Duodenal mucosa (tissue), 2 donors: ENCODE results near the gene CPD.
A peak's percentile ranks its signal among the peaks of the same experiment; 100 is the strongest.

Experiments
- H3K27ac ChIP-seq: one replicate; pipeline ENCODE4 v1.7.0; 2013; ENCODE audit warnings: low read depth, low read length
- H3K27me3 ChIP-seq, 2 donors: one replicate each; pipeline ENCODE4 v1.7.0; 2013; ENCODE audit warnings: low read length in 2 of 2, control low read depth in 1 of 2; ENCODE audit not compliant: insufficient read depth in 2 of 2, control insufficient read depth in 1 of 2
- H3K36me3 ChIP-seq, 2 donors: one replicate each; pipeline ENCODE4 v1.7.0; 2013; ENCODE audit warnings: low read length in 2 of 2, control low read depth in 1 of 2; ENCODE audit not compliant: insufficient read depth in 2 of 2, control insufficient read depth in 1 of 2
- H3K4me1 ChIP-seq, 2 donors: one replicate each; pipeline ENCODE4 v1.7.0; 2013; ENCODE audit warnings: low read length in 2 of 2, control low read depth in 1 of 2; ENCODE audit not compliant: insufficient read depth in 2 of 2, control insufficient read depth in 1 of 2
- H3K4me3 ChIP-seq, 2 donors: one replicate each; pipeline ENCODE4 v1.7.0; 2013; ENCODE audit warnings: low read length in 2 of 2, low read depth in 1 of 2
- H3K9ac ChIP-seq, 2 donors: one replicate each; pipeline ENCODE4 v1.7.0; 2013; ENCODE audit warnings: low read length in 2 of 2, low read depth in 1 of 2
- H3K9me3 ChIP-seq, 2 donors: one replicate each; pipeline ENCODE4 v1.7.0; 2013; ENCODE audit warnings: low read length in 2 of 2, control low read depth in 1 of 2; ENCODE audit not compliant: control insufficient read depth in 1 of 2

CPD gene

DNA sequence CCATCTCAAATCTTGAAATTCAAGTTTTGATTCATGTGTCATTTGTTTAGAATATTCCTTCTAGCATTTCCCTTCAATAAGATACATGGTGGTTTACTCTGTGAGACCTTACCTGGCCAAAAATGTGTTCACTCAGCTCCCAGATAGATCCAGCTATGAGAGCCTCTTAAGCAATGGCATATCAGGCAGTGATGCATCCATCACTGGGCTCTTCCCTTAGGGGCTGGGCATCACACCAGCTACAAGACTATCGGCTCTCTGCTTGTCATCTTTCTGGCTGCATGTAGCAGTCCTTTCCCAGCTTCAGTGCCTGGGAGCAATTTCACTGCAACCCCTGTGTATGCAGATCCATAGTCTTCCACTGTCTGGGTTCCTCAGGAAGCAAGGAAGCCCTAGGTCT lies 139.1 kb downstream of the CPD start:
- Histone ChIP-seq H3K27me3 (no peaks in the 10 kb centered on the region), H3K9me3 (peaks cover 2 to 6% of the 10 kb centered on the region in 2 donors), H3K9ac (no peak overlapping the region), H3K4me1 (peaks cover 0 to 9% of the 10 kb centered on the region in 2 donors), H3K4me3 (no peak overlapping the region), H3K36me3 (peaks cover 28 to 55% of the 10 kb centered on the region in 2 donors), H3K27ac (no peak overlapping the region)

DNA sequence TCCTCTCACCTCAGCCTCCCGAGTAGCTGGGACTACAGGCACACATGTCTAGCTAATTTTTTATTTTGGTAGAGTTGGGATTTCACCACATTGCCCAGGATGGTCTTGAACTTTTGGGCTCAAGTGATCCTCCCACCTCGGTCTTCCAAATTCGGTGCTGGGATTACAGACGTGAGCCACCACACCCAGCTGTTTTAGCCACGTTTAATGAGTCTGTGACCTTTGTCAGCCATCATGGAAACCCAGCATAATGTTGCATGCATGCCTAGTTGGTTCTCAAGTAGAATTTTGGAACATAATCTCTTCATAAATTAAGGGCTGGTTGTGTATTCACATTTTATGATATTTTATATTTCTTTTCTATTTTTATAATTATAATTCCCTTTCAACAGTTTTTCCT lies 140.4 kb downstream of the CPD start:
- H3K4me3 ChIP-seq = no peak overlapping the region
- H3K4me1 ChIP-seq = peaks cover 0 to 9% of the 10 kb centered on the region in 2 donors
- no peaks in the 10 kb centered on the region for H3K27me3 ChIP-seq
- H3K27ac ChIP-seq = peak overlapping the region; percentile 44
- peaks cover 2 to 6% of the 10 kb centered on the region in 2 donors for H3K9me3 ChIP-seq
- H3K36me3 ChIP-seq = peaks cover 20 to 45% of the 10 kb centered on the region in 2 donors
- H3K9ac ChIP-seq = no peak overlapping the region
